DOHH2 (cell line): ENCODE measurements around the gene BTBD1.

Experiments used
- H3F3A ChIP-seq: fragments of 200-600 bp; sonication (generic), shearing (Covaris generic); 2 replicates; pipeline ENCODE4 v1.6.0; 2016; ENCODE audit warnings: antibody characterized with exemption, mild to moderate bottlenecking; ENCODE audit not compliant: control insufficient read depth, insufficient read depth
- H3K27ac ChIP-seq: fragments of 200-600 bp; sonication (generic); 2 replicates; pipeline ENCODE4 v1.5.1; 2014; ENCODE audit warnings: low read depth, mild to moderate bottlenecking, low read length, moderate library complexity
- H3K27me3 ChIP-seq: fragments of 200-600 bp; sonication (generic); 2 replicates; pipeline ENCODE4 v1.6.1; 2014; ENCODE audit warnings: mild to moderate bottlenecking, low read length, mixed read lengths; ENCODE audit not compliant: control insufficient read depth
- H3K36me3 ChIP-seq: fragments of 200-600 bp; sonication (generic); 2 replicates; pipeline ENCODE4 v1.6.1; 2014; ENCODE audit warnings: mild to moderate bottlenecking, low read length, moderate library complexity, mixed read lengths; ENCODE audit not compliant: control insufficient read depth
- H3K4me1 ChIP-seq: fragments of 200-600 bp; sonication (generic); 2 replicates; pipeline ENCODE4 v1.6.1; 2014; ENCODE audit warnings: mild to moderate bottlenecking, low read length, mixed read lengths; ENCODE audit not compliant: control insufficient read depth
- H3K4me2 ChIP-seq: fragments of 200-600 bp; sonication (generic); 2 replicates; pipeline ENCODE4 v1.6.0; 2014; ENCODE audit warnings: mild to moderate bottlenecking, low read length, moderate library complexity
- H3K4me3 ChIP-seq: fragments of 200-600 bp; sonication (generic); 2 replicates; pipeline ENCODE4 v1.5.1; 2014; ENCODE audit warnings: mild to moderate bottlenecking, low read length, mixed read lengths
- H3K79me2 ChIP-seq: fragments of 200-600 bp; sonication (generic); 2 replicates; pipeline ENCODE4 v1.6.1; 2014; ENCODE audit warnings: mild to moderate bottlenecking, low read length, mixed read lengths; ENCODE audit not compliant: control insufficient read depth
- H3K9me2 ChIP-seq: fragments of 200-600 bp; sonication (generic); replicated peaks from 2 replicates; pipeline ENCODE4 v1.6.1; 2014; ENCODE audit warnings: mild to moderate bottlenecking, low read length, mixed read lengths; ENCODE audit not compliant: control insufficient read depth
- H3K9me3 ChIP-seq: fragments of 200-600 bp; sonication (generic); 2 replicates; pipeline ENCODE4 v1.6.1; 2014; ENCODE audit warnings: antibody characterized with exemption, low read length, mixed read lengths; ENCODE audit not compliant: control insufficient read depth, insufficient read depth
- H4K20me1 ChIP-seq: fragments of 200-600 bp; sonication (generic); 2 replicates; pipeline ENCODE4 v1.6.0; 2014; ENCODE audit warnings: low read depth, mild to moderate bottlenecking, antibody characterized with exemption, low read length, moderate library complexity; ENCODE audit not compliant: control insufficient read depth, insufficient read depth
- CTCF ChIP-seq: fragments of 200-600 bp; sonication (generic); IDR thresholded peaks from one replicate; pipeline ENCODE4 v1.5.1; 2014; ENCODE audit warnings: antibody characterized with exemption, mild to moderate bottlenecking, low read depth, low read length; ENCODE audit not compliant: poor library complexity, severe bottlenecking
- EZH2phosphoT487 ChIP-seq: fragments of 200-600 bp; sonication (generic); IDR thresholded peaks from 2 replicates; pipeline ENCODE4 v1.6.1; 2017; ENCODE audit warnings: borderline replicate concordance, mild to moderate bottlenecking, antibody characterized with exemption, low read length, moderate library complexity, mixed read lengths

Gene BTBD1

GRCh38 chr15:82995938-82996337, 71.1 kb downstream of the BTBD1 start:
- Histone ChIP-seq H3K4me3 (no peak overlapping the region), H3K9me3 (no peaks in the 10 kb centered on the region), H3K27me3 (no peaks in the 10 kb centered on the region), H3K4me2 (no peak overlapping the region), H3K36me3 (no peaks in the 10 kb centered on the region), H3K79me2 (no peaks in the 10 kb centered on the region), H3K27ac (no peak overlapping the region), H3K4me1 (peaks cover 4% of the 10 kb centered on the region; the same call in 1 of the 2 replicates), H4K20me1 (no peaks in the 10 kb centered on the region), H3F3A (no peaks in the 10 kb centered on the region; the same call in 1 of the 2 replicates), H3K9me2 (no peaks in the 10 kb centered on the region)
- TF ChIP-seq CTCF (no peak), EZH2phosphoT487 (no peak)

GRCh38 chr15:82995076-82995475, 72.0 kb downstream of the BTBD1 start:
- Histone ChIP-seq H3K4me2 (no peak overlapping the region), H3K4me3 (no peak overlapping the region), H3K4me1 (peaks cover under 1% of the 10 kb centered on the region; the same call in 1 of the 2 replicates), H3F3A (no peaks in the 10 kb centered on the region; the same call in 1 of the 2 replicates), H3K9me3 (no peaks in the 10 kb centered on the region), H3K79me2 (no peaks in the 10 kb centered on the region), H3K27ac (no peak overlapping the region), H4K20me1 (no peaks in the 10 kb centered on the region), H3K9me2 (no peaks in the 10 kb centered on the region), H3K27me3 (no peaks in the 10 kb centered on the region), H3K36me3 (peaks cover 4% of the 10 kb centered on the region; the same call in 1 of the 2 replicates)
- TF ChIP-seq EZH2phosphoT487 = no peak
- TF ChIP-seq CTCF = no peak

DNA sequence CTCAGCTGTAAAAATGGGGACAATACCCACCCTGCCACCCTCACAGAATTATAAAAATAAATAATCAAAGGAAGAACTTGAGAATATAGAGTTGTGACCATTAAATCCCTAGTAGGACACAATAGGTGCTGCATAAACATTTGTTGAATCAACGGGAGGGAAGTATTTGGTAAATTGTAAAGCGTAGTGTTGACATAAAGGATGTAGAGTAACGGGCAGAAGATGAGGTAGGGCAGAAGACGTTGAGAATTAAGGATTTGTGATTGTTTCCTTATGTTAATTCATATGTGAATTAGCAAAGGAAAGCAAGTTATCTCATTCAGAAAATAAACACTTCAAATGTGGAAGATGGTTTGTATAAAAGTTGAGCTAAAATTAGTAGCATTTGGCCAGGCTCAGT, 73.9 kb downstream of the BTBD1 start:
- H3F3A ChIP-seq = no peaks in the 10 kb centered on the region; the same call in 1 of the 2 replicates
- H3K4me2 ChIP-seq = no peak overlapping the region
- no peaks in the 10 kb centered on the region for H3K79me2 ChIP-seq
- no peaks in the 10 kb centered on the region for H3K9me3 ChIP-seq
- H4K20me1 ChIP-seq = no peaks in the 10 kb centered on the region
- no peak overlapping the region for H3K4me3 ChIP-seq
- H3K36me3 ChIP-seq = peaks cover 19% of the 10 kb centered on the region
- TF ChIP-seq CTCF (no peak), EZH2phosphoT487 (no peak)
- H3K4me1 ChIP-seq = no peaks in the 10 kb centered on the region
- H3K27ac ChIP-seq = no peak overlapping the region
- H3K27me3 ChIP-seq = no peaks in the 10 kb centered on the region
- no peaks in the 10 kb centered on the region for H3K9me2 ChIP-seq
